PC-3 (cell line): ENCODE results near the gene TMEM132D. TPM values are rescaled to one million over a fixed set of nuclear protein-coding genes. Genes with fewer than 3 reads are reported as not detected.

Experiments
- ATAC-seq: fragments of 200-7000 bp; cut with Tn5 transposase; 2 replicates; pipeline ENCODE4 v1.9.1; 2020; ENCODE audit warnings: mild to moderate bottlenecking, moderate library complexity
- BruUV-seq: library from RNA; stranded (reverse); fragments of 400-500 nt; replicated peaks from 2 replicates; lab custom pipeline; 2021; lab: Mats Ljungman, UMichigan
- CTCF ChIA-PET: fragments of 300-600 bp; sonication (Branson Sonifier 250); formaldehyde crosslinking; loops from one replicate; lab custom pipeline; 2022; ENCODE audit warnings: antibody characterized with exemption; lab: Charles Lee
- POLR2A ChIA-PET: fragments of 300-600 bp; sonication (Branson Sonifier 250); formaldehyde crosslinking; loops from one replicate; lab custom pipeline; 2022; ENCODE audit warnings: antibody characterized with exemption; ENCODE audit not compliant: unreplicated experiment; lab: Charles Lee
- DNase-seq: peaks from one replicate; pipeline ENCODE4 v3.0.0-alpha.2; 2015
- H2AFZ ChIP-seq: fragments of 300-600 bp; sonication (generic); 2 replicates; pipeline ENCODE4 v1.6.0; 2016; ENCODE audit warnings: antibody characterized with exemption, low read length
- H3F3A ChIP-seq: fragments of 300-600 bp; sonication (generic); one replicate; pipeline ENCODE4 v1.6.0; 2017; ENCODE audit warnings: antibody characterized with exemption, low read length, control low read depth, mild to moderate bottlenecking; ENCODE audit not compliant: unreplicated experiment
- H3K27ac ChIP-seq: fragments of 300-600 bp; sonication (generic); 2 replicates; pipeline ENCODE4 v1.5.1; 2016; ENCODE audit warnings: mild to moderate bottlenecking, low read length
- H3K27me3 ChIP-seq: fragments of 300-600 bp; sonication (generic); 2 replicates; pipeline ENCODE4 v1.6.1; 2016; ENCODE audit warnings: low read length, mixed read lengths
- H3K36me3 ChIP-seq: fragments of 300-600 bp; sonication (generic); 2 replicates; pipeline ENCODE4 v1.6.1; 2016; ENCODE audit warnings: low read depth, mixed run types, low read length, mixed read lengths
- H3K4me1 ChIP-seq: fragments of 300-600 bp; sonication (generic); 2 replicates; pipeline ENCODE4 v1.5.1; 2016; ENCODE audit warnings: low read length; ENCODE audit not compliant: insufficient read depth
- H3K4me2 ChIP-seq: fragments of 300-600 bp; sonication (generic); 2 replicates; pipeline ENCODE4 v1.6.0; 2016; ENCODE audit warnings: low read length
- H3K4me3 ChIP-seq: fragments of 300-600 bp; sonication (generic); 2 replicates; pipeline ENCODE4 v1.5.1; 2016; ENCODE audit warnings: mild to moderate bottlenecking, low read length, mixed read lengths
- H3K79me2 ChIP-seq: fragments of 300-600 bp; sonication (generic); 2 replicates; pipeline ENCODE4 v1.6.1; 2017; ENCODE audit warnings: low read length, mixed read lengths
- H3K9ac ChIP-seq: fragments of 300-600 bp; sonication (generic); 2 replicates; pipeline ENCODE4 v1.6.0; 2016; ENCODE audit warnings: mild to moderate bottlenecking, low read length
- H3K9me2 ChIP-seq: fragments of 300-600 bp; sonication (generic); replicated peaks from 2 replicates; pipeline ENCODE4 v1.6.1; 2016; ENCODE audit warnings: mixed run types, low read length, mixed read lengths
- H3K9me3 ChIP-seq: fragments of 300-600 bp; sonication (generic); 2 replicates; pipeline ENCODE4 v1.6.1; 2016; ENCODE audit warnings: low read length, mixed read lengths
- H4K20me1 ChIP-seq: fragments of 300-600 bp; sonication (generic); 2 replicates; pipeline ENCODE4 v1.6.1; 2016; ENCODE audit warnings: low read length, mixed read lengths
- CTCF ChIP-seq: fragments of 300-600 bp; sonication (generic); conservative IDR thresholded peaks from 2 replicates; pipeline ENCODE4 v1.5.1; 2017; ENCODE audit warnings: antibody characterized with exemption, low read depth, mild to moderate bottlenecking, low read length
- EZH2 ChIP-seq: fragments of 300-600 bp; sonication (generic); IDR thresholded peaks from one replicate; pipeline ENCODE4 v1.6.1; 2017; ENCODE audit warnings: antibody characterized with exemption, mild to moderate bottlenecking, low read length; ENCODE audit not compliant: unreplicated experiment
- EZH2phosphoT487 ChIP-seq: fragments of 300-600 bp; sonication (generic); IDR thresholded peaks from 2 replicates; pipeline ENCODE4 v1.6.1; 2018; ENCODE audit warnings: mild to moderate bottlenecking, antibody characterized with exemption, low read length, borderline replicate concordance
- intact Hi-C: fragments of 100-400 bp; cut with micrococcal nuclease; formaldehyde crosslinking; loops from 2 replicates; pipeline ENCODE4 v1.9.0; 2023
- total RNA-seq: library from RNA; depleted of rRNA; stranded (reverse); fragments of >200 nt; gene quantifications from 2 replicates; pipeline ENCODE4 v1.2.3, GENCODE V29; 2014

TMEM132D gene
- total RNA-seq, 1 experiment from 2014 or later, result not detected

- DNase-seq (no peak), ATAC-seq (no peak)
- no peaks in the 10 kb centered on the region for H3K4me1 ChIP-seq
- no peaks in the 10 kb centered on the region for H4K20me1 ChIP-seq
- BruUV-seq, result no TSS peak
- H2AFZ ChIP-seq, result no peak overlapping the region
- ChIA-PET POLR2A (no interaction called here), CTCF (no interaction called here)
- no peak overlapping the region for H3K4me3 ChIP-seq
- H3K4me2 ChIP-seq, result no peak overlapping the region
- H3K9me3 ChIP-seq, result no peaks in the 10 kb centered on the region
- H3K79me2 ChIP-seq, result no peaks in the 10 kb centered on the region
- intact Hi-C loops, result no loop called here
- TF ChIP-seq EZH2 (no peak), EZH2phosphoT487 (no peak), CTCF (no peak)
- no peaks in the 10 kb centered on the region for H3K9me2 ChIP-seq
- peaks cover 27% of the 10 kb centered on the region for H3K27me3 ChIP-seq
- no peaks in the 10 kb centered on the region for H3F3A ChIP-seq
- no peak overlapping the region for H3K27ac ChIP-seq
- H3K36me3 ChIP-seq, result no peaks in the 10 kb centered on the region
- H3K9ac ChIP-seq, result no peak overlapping the region
Observed at GRCh38 chr12:129109174-129110001, 794.4 kb downstream of the TMEM132D start.

- Histone ChIP-seq H3K79me2 (no peaks in the 10 kb centered on the region), H3K27ac (no peak overlapping the region), H3K4me2 (no peak overlapping the region), H3K36me3 (no peaks in the 10 kb centered on the region), H2AFZ (no peak overlapping the region), H3K4me3 (no peak overlapping the region), H4K20me1 (no peaks in the 10 kb centered on the region), H3F3A (no peaks in the 10 kb centered on the region), H3K9ac (no peak overlapping the region), H3K9me2 (no peaks in the 10 kb centered on the region), H3K4me1 (no peaks in the 10 kb centered on the region), H3K9me3 (no peaks in the 10 kb centered on the region), H3K27me3 (peaks cover 13% of the 10 kb centered on the region)
- ATAC-seq, result no peak
- TF ChIP-seq CTCF (no peak), EZH2phosphoT487 (no peak), EZH2 (no peak)
- ChIA-PET CTCF (no interaction called here), POLR2A (no interaction called here)
- no peak for DNase-seq
- intact Hi-C loops, result no loop called here
- BruUV-seq, result no TSS peak
Observed at GRCh38 chr12:129106772-129107171, 797.1 kb downstream of the TMEM132D start.

- ChIA-PET POLR2A (no interaction called here), CTCF (no interaction called here)
- no peak overlapping the region for H3K9ac ChIP-seq
- ATAC-seq (no peak), DNase-seq (no peak)
- no peaks in the 10 kb centered on the region for H3F3A ChIP-seq
- no peak for TF ChIP-seq CTCF
- no peak for TF ChIP-seq EZH2
- no peak overlapping the region for H3K4me3 ChIP-seq
- H3K9me2 ChIP-seq, result no peaks in the 10 kb centered on the region
- H3K4me1 ChIP-seq, result no peaks in the 10 kb centered on the region
- H4K20me1 ChIP-seq, result no peaks in the 10 kb centered on the region
- no peak overlapping the region for H3K4me2 ChIP-seq
- H3K79me2 ChIP-seq, result no peaks in the 10 kb centered on the region
- H3K27ac ChIP-seq, result no peak overlapping the region
- intact Hi-C loops, result no loop called here
- no peaks in the 10 kb centered on the region for H3K36me3 ChIP-seq
- H3K27me3 ChIP-seq, result no peaks in the 10 kb centered on the region
- no TSS peak for BruUV-seq
- H3K9me3 ChIP-seq, result 0 out of 2 replicates have a peak, but pooled peaks cover 5% of the 10 kb centered on the region
- H2AFZ ChIP-seq, result no peak overlapping the region
Observed at GRCh38 chr12:129103231-129103630, 800.6 kb downstream of the TMEM132D start.
